ENCODE results near the gene CXorf58.
A peak's percentile ranks its signal among the peaks of the same experiment; 100 is the strongest.
"Not testable (repeated sequence)": the region's sequence is repeated elsewhere in the genome, so short reads cannot be mapped to it uniquely, and the experiment has no call there.

Gene CXorf58

GRCh38 chrX:23907498-23908218 is at the start of gene CXorf58, which contains the start of gene APOO:
CXorf58 (plus strand) TSS chrX:23908006; CDS start chrX:23910303, 2,297 bp downstream.
APOO (minus strand) TSS chrX:23907938; CDS start chrX:23907702, 236 bp downstream.
- DNase-seq, result peak; percentile 11 to 68

- not testable (repeated sequence) for DNase-seq
Measured at GRCh38 chrX:23859238-23859637, 48.6 kb upstream of the CXorf58 start.

- no peak for DNase-seq
Measured at GRCh38 chrX:23861215-23861896, 46.5 kb upstream of the CXorf58 start.

- DNase-seq, result not testable (repeated sequence)
Measured at GRCh38 chrX:23861952-23862351, 45.9 kb upstream of the CXorf58 start.

GRCh38 chrX:23864742-23865326 is 43.0 kb upstream of the CXorf58 start:
- no peak for DNase-seq

GRCh38 chrX:23870041-23870440 is 37.8 kb upstream of the CXorf58 start:
- DNase-seq, result no peak

- no peak for DNase-seq
Measured at GRCh38 chrX:23871905-23872546, 35.8 kb upstream of the CXorf58 start.

- no peak for DNase-seq
Measured at GRCh38 chrX:23879380-23880090, 28.3 kb upstream of the CXorf58 start.

GRCh38 chrX:23883737-23884354 is 24.0 kb upstream of the CXorf58 start:
- DNase-seq, result no peak

GRCh38 chrX:23884427-23885024 is 23.3 kb upstream of the CXorf58 start:
- no peak for DNase-seq

- DNase-seq, result no peak
Measured at GRCh38 chrX:23885803-23886202, 22.0 kb upstream of the CXorf58 start.

- DNase-seq, result no peak
Measured at GRCh38 chrX:23887451-23887850, 20.4 kb upstream of the CXorf58 start.

GRCh38 chrX:23887918-23888317 is 19.9 kb upstream of the CXorf58 start:
- DNase-seq, result no peak

GRCh38 chrX:23888887-23889501 is 18.8 kb upstream of the CXorf58 start:
- no peak for DNase-seq

- DNase-seq, result no peak
Measured at GRCh38 chrX:23890933-23891332, 16.9 kb upstream of the CXorf58 start.

- DNase-seq, result not testable (repeated sequence)
Measured at GRCh38 chrX:23894993-23895392, 12.8 kb upstream of the CXorf58 start.

GRCh38 chrX:23896539-23896938 is 11.3 kb upstream of the CXorf58 start:
- DNase-seq, result not testable (repeated sequence)

GRCh38 chrX:23896981-23897380 is 10.8 kb upstream of the CXorf58 start:
- no peak for DNase-seq

GRCh38 chrX:23898412-23898959 is 9.3 kb upstream of the CXorf58 start:
- no peak for DNase-seq

- no peak for DNase-seq
Measured at GRCh38 chrX:23900220-23900797, 7.5 kb upstream of the CXorf58 start.

GRCh38 chrX:23901060-23901459 is 6.7 kb upstream of the CXorf58 start:
- DNase-seq, result no peak
